Mammary epithelial cell (primary cell): Measurements from ENCODE around the gene FLYWCH2.
A peak's percentile ranks its signal among the peaks of the same experiment; 100 is the strongest.

ENCODE experiments used
- EZH2 ChIP-seq: IDR thresholded peaks from 2 replicates; pipeline ENCODE4 v1.6.1; 2012; ENCODE audit warnings: low read length, inconsistent platforms, borderline replicate concordance
- TF ChIP-seq, protein P1 (sequence below), 2 donors: IDR thresholded peaks in 1 of 2; conservative IDR thresholded peaks in 1 of 2; 2 replicates each; pipeline ENCODE4 v1.5.1; 2011 to 2012; ENCODE audit warnings: inconsistent platforms in 2 of 2, low read length in 2 of 2, mild to moderate bottlenecking in 2 of 2, control low read depth in 1 of 2, low read depth in 1 of 2; ENCODE audit not compliant: insufficient read depth in 1 of 2; ENCODE audit errors: extremely low read depth in 1 of 2

DNA sequence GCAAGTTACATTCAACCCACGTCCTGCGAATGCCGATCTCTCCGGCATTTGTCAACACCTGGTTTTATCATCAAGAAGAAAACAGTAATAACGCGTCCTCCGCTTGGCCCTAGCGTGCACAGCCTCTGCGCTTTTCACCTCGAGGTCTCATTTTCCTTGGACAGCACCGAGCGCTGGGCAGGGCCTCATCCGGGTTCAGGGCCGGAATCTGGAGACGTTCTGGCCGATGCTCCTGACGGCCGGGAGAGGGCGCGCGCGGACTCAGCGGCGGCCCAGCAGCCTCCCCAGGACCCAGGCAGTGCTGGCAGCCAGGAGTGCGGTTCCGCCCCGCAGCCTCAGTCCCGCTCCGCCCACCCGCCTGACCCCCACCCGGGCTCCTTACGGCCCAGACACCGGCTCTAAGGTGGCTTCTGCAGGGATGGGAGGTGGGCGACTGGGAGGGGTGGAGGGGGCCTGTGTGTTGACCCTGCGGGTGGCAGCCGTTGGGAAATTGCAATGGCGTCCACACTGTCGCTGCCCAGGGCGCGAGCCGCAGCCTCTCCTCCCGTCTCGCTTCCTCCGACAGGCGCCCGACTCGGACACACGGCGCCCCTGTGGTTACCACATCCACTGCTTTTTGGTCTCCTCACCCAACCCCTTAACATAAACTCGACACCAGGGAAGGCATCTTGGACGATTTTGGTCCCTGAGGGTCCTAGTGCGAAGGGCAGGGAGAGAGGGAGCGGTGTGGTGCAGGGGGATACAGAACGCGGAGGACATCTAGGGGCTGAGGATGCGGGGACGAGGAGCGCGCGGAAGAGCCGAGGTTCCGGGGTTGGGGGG, 21.3 kb downstream of the FLYWCH2 start:
- TF ChIP-seq, protein P1, sequence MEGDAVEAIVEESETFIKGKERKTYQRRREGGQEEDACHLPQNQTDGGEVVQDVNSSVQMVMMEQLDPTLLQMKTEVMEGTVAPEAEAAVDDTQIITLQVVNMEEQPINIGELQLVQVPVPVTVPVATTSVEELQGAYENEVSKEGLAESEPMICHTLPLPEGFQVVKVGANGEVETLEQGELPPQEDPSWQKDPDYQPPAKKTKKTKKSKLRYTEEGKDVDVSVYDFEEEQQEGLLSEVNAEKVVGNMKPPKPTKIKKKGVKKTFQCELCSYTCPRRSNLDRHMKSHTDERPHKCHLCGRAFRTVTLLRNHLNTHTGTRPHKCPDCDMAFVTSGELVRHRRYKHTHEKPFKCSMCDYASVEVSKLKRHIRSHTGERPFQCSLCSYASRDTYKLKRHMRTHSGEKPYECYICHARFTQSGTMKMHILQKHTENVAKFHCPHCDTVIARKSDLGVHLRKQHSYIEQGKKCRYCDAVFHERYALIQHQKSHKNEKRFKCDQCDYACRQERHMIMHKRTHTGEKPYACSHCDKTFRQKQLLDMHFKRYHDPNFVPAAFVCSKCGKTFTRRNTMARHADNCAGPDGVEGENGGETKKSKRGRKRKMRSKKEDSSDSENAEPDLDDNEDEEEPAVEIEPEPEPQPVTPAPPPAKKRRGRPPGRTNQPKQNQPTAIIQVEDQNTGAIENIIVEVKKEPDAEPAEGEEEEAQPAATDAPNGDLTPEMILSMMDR (conservative IDR thresholded peaks at IDR 0.05 in 1 of 2, IDR thresholded peaks at IDR 0.05 in 1 of 2; ENCODE audit: extremely low read depth in 1 of 2, insufficient read depth in 1 of 2, low read depth in 1 of 2, low read length in 2 of 2), result peak; percentile 73 to 96
- TF ChIP-seq EZH2, result no peak
